Measurements from ENCODE around the gene PTPRCAP. TPM values are rescaled to one million over a fixed set of nuclear protein-coding genes. Genes with fewer than 3 reads are reported as not detected.
"Not testable (repeated sequence)": the region's sequence is repeated elsewhere in the genome, so short reads cannot be mapped to it uniquely, and the experiment has no call there.

The PTPRCAP gene
- polyA plus RNA-seq, 3 donors, result 2.1 to 14.3 (median 2.8) TPM

DNA sequence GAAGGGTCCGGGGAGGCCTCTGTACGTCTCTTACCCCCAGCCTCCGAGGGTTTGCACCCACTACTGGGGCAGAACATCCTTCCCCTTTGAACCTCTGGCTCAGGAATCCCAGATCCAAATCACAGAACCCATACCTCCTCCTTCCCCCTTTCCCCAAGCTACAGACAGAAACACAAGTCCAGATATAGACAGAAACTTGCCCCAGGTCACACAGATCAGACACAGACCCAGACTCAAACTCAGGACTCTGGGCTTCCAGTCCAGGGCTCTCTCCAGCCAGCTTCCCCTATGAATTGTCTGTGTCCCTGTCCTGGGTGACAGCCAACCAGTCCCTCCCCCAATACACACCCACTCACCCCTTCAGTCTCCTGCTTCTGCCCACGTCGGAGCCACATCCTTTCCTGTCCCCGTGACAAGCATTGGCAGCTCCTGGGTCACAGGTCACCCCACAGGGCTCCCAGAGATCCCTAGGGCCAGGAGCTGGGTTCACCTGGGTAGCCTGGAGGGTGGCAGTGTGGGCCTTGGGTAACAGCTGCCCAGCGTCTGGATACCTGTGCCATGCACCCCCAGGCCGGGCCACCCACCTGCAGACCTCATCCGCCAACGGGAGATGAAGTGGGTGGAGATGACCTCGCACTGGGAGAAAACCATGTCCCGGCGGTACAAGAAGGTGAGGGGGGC, 32.8 kb downstream of the PTPRCAP start:
- Histone ChIP-seq H3K9me3 (replicated peaks in 1 of 2; ENCODE audit: control insufficient read depth in 1 of 2, insufficient read depth in 1 of 2, low read length in 2 of 2) (no peaks in the 10 kb centered on the region), H4K20me1 (ENCODE audit: insufficient read depth, low read length) (peaks cover 59% of the 10 kb centered on the region), H3K4me3 (replicated peaks in 1 of 3; ENCODE audit: low read depth in 2 of 3, low read length in 3 of 3) (peak overlapping the region; percentile 56 to 83 (median 82)), H3K4me2 (replicated peaks; ENCODE audit: extremely low read depth, low read length, poor library complexity, severe bottlenecking) (peak overlapping the region; percentile 84), H2AFZ (ENCODE audit: insufficient read depth, low read depth, low read length, poor library complexity, severe bottlenecking) (peak overlapping the region; percentile 63), H3K4me1 (ENCODE audit: control insufficient read depth in 1 of 2, insufficient read depth in 2 of 2, low read length in 2 of 2) (peaks cover 82 to 95% of the 10 kb centered on the region in 2 donors), H3K79me2 (ENCODE audit: insufficient read depth, low read length) (peaks cover 61% of the 10 kb centered on the region), H3K27ac (ENCODE audit: low read depth in 1 of 2, low read length in 2 of 2) (peak overlapping the region; percentile 65 to 85), H3K27me3 (ENCODE audit: control insufficient read depth in 2 of 2, insufficient read depth in 2 of 2, low read length in 2 of 2) (no peaks in the 10 kb centered on the region), H3K9ac (ENCODE audit: insufficient read depth, low read length, poor library complexity, severe bottlenecking) (peak overlapping the region; percentile 74), H3K36me3 (replicated peaks in 1 of 2; ENCODE audit: control insufficient read depth in 1 of 2, insufficient read depth in 2 of 2, low read length in 2 of 2) (peaks cover 20 to 24% of the 10 kb centered on the region in 2 donors)
- H3K4me3 Mint-ChIP-seq, result peak overlapping the region; percentile 82 to 93
- no peaks in the 10 kb centered on the region for H3K27me3 Mint-ChIP-seq (ENCODE audit: low read depth in 3 of 3)
- intact Hi-C loops (cut with micrococcal nuclease), result loop anchor here in 1 of 2 donors (5.0 kb wide), 1 partner anchor 63 kb away; the partner anchor contains the start of gene TMEM134
- no peaks in the 10 kb centered on the region for H3K9me3 Mint-ChIP-seq
- H3K36me3 Mint-ChIP-seq, result peaks cover 23 to 35% of the 10 kb centered on the region in 2 donors
- peaks cover 83% of the 10 kb centered on the region for H3K4me1 Mint-ChIP-seq
- TF ChIP-seq, protein P1, sequence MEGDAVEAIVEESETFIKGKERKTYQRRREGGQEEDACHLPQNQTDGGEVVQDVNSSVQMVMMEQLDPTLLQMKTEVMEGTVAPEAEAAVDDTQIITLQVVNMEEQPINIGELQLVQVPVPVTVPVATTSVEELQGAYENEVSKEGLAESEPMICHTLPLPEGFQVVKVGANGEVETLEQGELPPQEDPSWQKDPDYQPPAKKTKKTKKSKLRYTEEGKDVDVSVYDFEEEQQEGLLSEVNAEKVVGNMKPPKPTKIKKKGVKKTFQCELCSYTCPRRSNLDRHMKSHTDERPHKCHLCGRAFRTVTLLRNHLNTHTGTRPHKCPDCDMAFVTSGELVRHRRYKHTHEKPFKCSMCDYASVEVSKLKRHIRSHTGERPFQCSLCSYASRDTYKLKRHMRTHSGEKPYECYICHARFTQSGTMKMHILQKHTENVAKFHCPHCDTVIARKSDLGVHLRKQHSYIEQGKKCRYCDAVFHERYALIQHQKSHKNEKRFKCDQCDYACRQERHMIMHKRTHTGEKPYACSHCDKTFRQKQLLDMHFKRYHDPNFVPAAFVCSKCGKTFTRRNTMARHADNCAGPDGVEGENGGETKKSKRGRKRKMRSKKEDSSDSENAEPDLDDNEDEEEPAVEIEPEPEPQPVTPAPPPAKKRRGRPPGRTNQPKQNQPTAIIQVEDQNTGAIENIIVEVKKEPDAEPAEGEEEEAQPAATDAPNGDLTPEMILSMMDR (IDR thresholded peaks at IDR 0.05), result no peak
- peak overlapping the region; percentile 72 to 93 (median 84) for H3K27ac Mint-ChIP-seq
- peak in 2 of 3 donors; percentile 35 to 36 for DNase-seq
- 25% methylated on average over 10 of the region's 13 CpGs for WGBS (ENCODE audit: insufficient coverage)

DNA sequence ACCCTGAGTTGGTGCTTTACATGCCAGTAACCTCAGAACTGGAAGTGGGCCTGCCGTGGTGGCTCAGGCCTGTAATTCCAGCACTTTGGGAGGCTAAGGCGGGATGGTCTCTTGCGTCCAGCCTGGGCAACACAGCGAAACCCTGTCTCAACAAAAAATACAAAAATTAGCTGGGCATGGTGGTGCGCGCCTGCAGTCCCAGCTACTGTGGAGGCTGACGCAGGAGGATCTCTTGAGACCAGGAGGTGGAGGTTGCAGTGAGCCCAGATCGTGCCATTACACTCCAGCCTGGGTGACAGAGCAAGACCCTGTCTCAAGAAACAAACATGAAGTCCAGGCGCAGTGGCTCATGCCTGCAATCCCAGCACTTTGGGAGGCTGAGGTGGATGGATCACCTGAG, 34.4 kb downstream of the PTPRCAP start:
- Histone ChIP-seq H3K4me1 (ENCODE audit: control insufficient read depth in 1 of 2, insufficient read depth in 2 of 2, low read length in 2 of 2) (peaks cover 69 to 92% of the 10 kb centered on the region in 2 donors), H3K27ac (ENCODE audit: low read depth in 1 of 2, low read length in 2 of 2) (peak overlapping the region; percentile 65 to 85), H3K4me3 (replicated peaks in 1 of 3; ENCODE audit: low read depth in 2 of 3, low read length in 3 of 3) (peak overlapping the region in 2 of 3 experiments; percentile 82 to 83), H3K4me2 (replicated peaks; ENCODE audit: extremely low read depth, low read length, poor library complexity, severe bottlenecking) (peak overlapping the region; percentile 84), H4K20me1 (ENCODE audit: insufficient read depth, low read length) (peaks cover 64% of the 10 kb centered on the region), H3K36me3 (replicated peaks in 1 of 2; ENCODE audit: control insufficient read depth in 1 of 2, insufficient read depth in 2 of 2, low read length in 2 of 2) (peaks cover 35 to 40% of the 10 kb centered on the region in 2 donors), H3K9ac (ENCODE audit: insufficient read depth, low read length, poor library complexity, severe bottlenecking) (peak overlapping the region; percentile 74), H3K79me2 (ENCODE audit: insufficient read depth, low read length) (peaks cover 76% of the 10 kb centered on the region)
- H3K9me3 ChIP-seq (replicated peaks in 1 of 2; ENCODE audit: control insufficient read depth in 1 of 2, insufficient read depth in 1 of 2, low read length in 2 of 2); H2AFZ ChIP-seq (ENCODE audit: insufficient read depth, low read depth, low read length, poor library complexity, severe bottlenecking); H3K27me3 ChIP-seq (ENCODE audit: control insufficient read depth in 2 of 2, insufficient read depth in 2 of 2, low read length in 2 of 2); H3K27me3 Mint-ChIP-seq (ENCODE audit: low read depth in 3 of 3); DNase-seq; H3K9me3 Mint-ChIP-seq: not testable (repeated sequence)
- 88% methylated on average over 5 of the region's 9 CpGs for WGBS (ENCODE audit: insufficient coverage)
- Mint-ChIP-seq H3K27ac (peak overlapping the region; percentile 73 to 95 (median 87)), H3K4me1 (peaks cover 80% of the 10 kb centered on the region), H3K36me3 (peaks cover 30 to 50% of the 10 kb centered on the region in 2 donors), H3K4me3 (peak overlapping the region; percentile 82 to 93)
- intact Hi-C loops (cut with micrococcal nuclease), result loop anchor here (2.0 to 5.0 kb wide), 3 partner anchors 64 to 102 kb away; partner anchors contain the start of genes TMEM134 (in 2 of the 2) and PITPNM1 (in 1 of the 2)

DNA sequence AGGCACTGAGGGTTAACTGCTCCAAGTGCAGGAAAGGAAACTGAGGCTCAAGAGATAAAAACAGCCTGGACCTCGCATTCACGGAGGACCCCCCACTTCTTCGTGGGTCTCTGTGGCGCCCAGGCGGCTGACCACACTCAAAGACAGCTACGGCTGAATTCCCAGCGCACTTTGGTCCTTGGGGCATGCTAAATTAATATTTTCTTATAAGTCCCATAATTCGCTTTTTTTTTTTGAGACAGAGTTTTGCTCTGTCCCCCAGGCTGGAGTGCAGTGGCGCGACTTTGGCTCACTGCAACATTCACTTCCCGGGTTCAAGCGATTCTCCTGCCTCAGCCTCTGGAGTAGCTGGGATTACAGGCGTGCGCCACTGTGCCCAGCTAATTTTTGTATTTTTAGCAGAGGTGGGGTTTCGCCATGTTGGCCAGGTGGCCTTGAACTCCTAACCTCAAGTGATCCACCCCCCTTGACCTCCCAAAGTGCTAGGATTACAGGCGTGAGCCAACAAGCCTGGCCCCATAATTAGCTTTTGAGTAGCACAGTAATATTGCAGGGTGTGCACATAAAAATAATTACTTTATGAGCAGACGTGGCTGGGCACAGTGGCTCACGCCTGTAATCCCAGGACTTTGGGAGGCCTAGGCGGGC, 35.2 kb downstream of the PTPRCAP start:
- not testable (repeated sequence) for H3K27me3 ChIP-seq (ENCODE audit: control insufficient read depth in 2 of 2, insufficient read depth in 2 of 2, low read length in 2 of 2); H3K9me3 ChIP-seq (replicated peaks in 1 of 2; ENCODE audit: control insufficient read depth in 1 of 2, insufficient read depth in 1 of 2, low read length in 2 of 2); DNase-seq; H3K9me3 Mint-ChIP-seq; H3K27me3 Mint-ChIP-seq (ENCODE audit: low read depth in 3 of 3)
- peaks cover 64% of the 10 kb centered on the region for H4K20me1 ChIP-seq (ENCODE audit: insufficient read depth, low read length)
- Mint-ChIP-seq H3K27ac (peak overlapping the region; percentile 73 to 92 (median 90)), H3K4me3 (peak overlapping the region; percentile 71 to 85), H3K4me1 (peaks cover 80% of the 10 kb centered on the region), H3K36me3 (peaks cover 36 to 53% of the 10 kb centered on the region in 2 donors)
- H3K4me1 ChIP-seq (ENCODE audit: control insufficient read depth in 1 of 2, insufficient read depth in 2 of 2, low read length in 2 of 2), result peaks cover 73 to 92% of the 10 kb centered on the region in 2 donors
- H3K4me2 ChIP-seq (replicated peaks; ENCODE audit: extremely low read depth, low read length, poor library complexity, severe bottlenecking), result peak overlapping the region; percentile 84
- WGBS (ENCODE audit: insufficient coverage), result 18% methylated on average over 11 of the region's 19 CpGs
- intact Hi-C loops (cut with micrococcal nuclease), result loop anchor here (1.0 to 5.0 kb wide), 4 partner anchors 19 to 102 kb away; partner anchors contain the start of genes TMEM134 (in 2 of the 2) and PITPNM1 (in 1 of the 2)
- peaks cover 35 to 46% of the 10 kb centered on the region in 2 donors for H3K36me3 ChIP-seq (replicated peaks in 1 of 2; ENCODE audit: control insufficient read depth in 1 of 2, insufficient read depth in 2 of 2, low read length in 2 of 2)
- H3K4me3 ChIP-seq (replicated peaks in 1 of 3; ENCODE audit: low read depth in 2 of 3, low read length in 3 of 3), result peak overlapping the region; percentile 16 to 82 (median 24)
- peak overlapping the region; percentile 65 to 83 for H3K27ac ChIP-seq (ENCODE audit: low read depth in 1 of 2, low read length in 2 of 2)
- H2AFZ ChIP-seq (ENCODE audit: insufficient read depth, low read depth, low read length, poor library complexity, severe bottlenecking), result peak overlapping the region; percentile 73
- H3K79me2 ChIP-seq (ENCODE audit: insufficient read depth, low read length), result peaks cover 84% of the 10 kb centered on the region
- peak overlapping the region; percentile 42 for H3K9ac ChIP-seq (ENCODE audit: insufficient read depth, low read length, poor library complexity, severe bottlenecking)
